Astrocyte (in vitro differentiated cells and primary cell): ENCODE measurements around the gene MSX2.

Experiments
- EZH2 ChIP-seq: IDR thresholded peaks from 2 replicates; pipeline ENCODE4 v1.6.1; 2012; ENCODE audit warnings: mild to moderate bottlenecking, low read length, inconsistent platforms; ENCODE audit not compliant: insufficient read depth
- TF ChIP-seq, protein P1 (sequence below): IDR thresholded peaks from 2 replicates; pipeline ENCODE4 v1.5.1; 2011; ENCODE audit warnings: low read depth, mild to moderate bottlenecking, inconsistent platforms, low read length, moderate library complexity; ENCODE audit not compliant: insufficient read depth

- no peak for TF ChIP-seq EZH2
- TF ChIP-seq, protein P1, sequence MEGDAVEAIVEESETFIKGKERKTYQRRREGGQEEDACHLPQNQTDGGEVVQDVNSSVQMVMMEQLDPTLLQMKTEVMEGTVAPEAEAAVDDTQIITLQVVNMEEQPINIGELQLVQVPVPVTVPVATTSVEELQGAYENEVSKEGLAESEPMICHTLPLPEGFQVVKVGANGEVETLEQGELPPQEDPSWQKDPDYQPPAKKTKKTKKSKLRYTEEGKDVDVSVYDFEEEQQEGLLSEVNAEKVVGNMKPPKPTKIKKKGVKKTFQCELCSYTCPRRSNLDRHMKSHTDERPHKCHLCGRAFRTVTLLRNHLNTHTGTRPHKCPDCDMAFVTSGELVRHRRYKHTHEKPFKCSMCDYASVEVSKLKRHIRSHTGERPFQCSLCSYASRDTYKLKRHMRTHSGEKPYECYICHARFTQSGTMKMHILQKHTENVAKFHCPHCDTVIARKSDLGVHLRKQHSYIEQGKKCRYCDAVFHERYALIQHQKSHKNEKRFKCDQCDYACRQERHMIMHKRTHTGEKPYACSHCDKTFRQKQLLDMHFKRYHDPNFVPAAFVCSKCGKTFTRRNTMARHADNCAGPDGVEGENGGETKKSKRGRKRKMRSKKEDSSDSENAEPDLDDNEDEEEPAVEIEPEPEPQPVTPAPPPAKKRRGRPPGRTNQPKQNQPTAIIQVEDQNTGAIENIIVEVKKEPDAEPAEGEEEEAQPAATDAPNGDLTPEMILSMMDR: no peak
Measured at GRCh38 chr5:174721530-174722432, 2.6 kb upstream of the MSX2 start.
